Mesenchymal stem cell (in vitro differentiated cells and primary cell): ENCODE results near the gene LDLRAP1.

Experiments used
- DNase-seq: peaks from one replicate; pipeline ENCODE4 v3.0.0-alpha.2; 2013
- H2AFZ ChIP-seq: one replicate; pipeline ENCODE4 v1.6.1; 2013; ENCODE audit warnings: low read depth, mild to moderate bottlenecking, control low read depth, inconsistent platforms, low read length, moderate library complexity
- H2AK5ac ChIP-seq: 2 replicates; pipeline ENCODE4 v1.6.1; 2013; ENCODE audit warnings: low read length, moderate library complexity, mild to moderate bottlenecking, inconsistent platforms; ENCODE audit not compliant: severe bottlenecking
- H2BK120ac ChIP-seq: one replicate; pipeline ENCODE4 v1.6.1; 2013; ENCODE audit warnings: low read depth, mild to moderate bottlenecking, inconsistent platforms, low read length, moderate library complexity
- H2BK12ac ChIP-seq, 2 experiments: one replicate each; pipeline ENCODE4 v1.6.1; 2013; ENCODE audit warnings: inconsistent platforms in 2 of 2, low read length in 2 of 2, mild to moderate bottlenecking in 2 of 2, moderate library complexity in 2 of 2, control low read depth in 1 of 2
- H2BK15ac ChIP-seq: one replicate; pipeline ENCODE4 v1.6.1; 2013; ENCODE audit warnings: mild to moderate bottlenecking, low read depth, inconsistent platforms; ENCODE audit not compliant: poor library complexity, severe bottlenecking
- H2BK5ac ChIP-seq: 2 replicates; pipeline ENCODE4 v1.6.1; 2013; ENCODE audit warnings: low read depth, mild to moderate bottlenecking, low read length, control low read depth, inconsistent platforms; ENCODE audit not compliant: poor library complexity, severe bottlenecking
- H3K14ac ChIP-seq, 2 experiments: one replicate each; pipeline ENCODE4 v1.6.1; 2013; ENCODE audit warnings: inconsistent platforms in 2 of 2, low read length in 2 of 2, control low read depth in 1 of 2, mild to moderate bottlenecking in 1 of 2, moderate library complexity in 1 of 2
- H3K18ac ChIP-seq, 2 experiments: one replicate each; pipeline ENCODE4 v1.6.1; 2013; ENCODE audit warnings: inconsistent platforms in 2 of 2, low read length in 2 of 2, control low read depth in 1 of 2, low read depth in 1 of 2, mild to moderate bottlenecking in 1 of 2
- H3K23ac ChIP-seq, 2 experiments: one replicate each; pipeline ENCODE4 v1.6.1; 2013; ENCODE audit warnings: inconsistent platforms in 2 of 2, low read length in 2 of 2, mild to moderate bottlenecking in 2 of 2, moderate library complexity in 2 of 2, control low read depth in 1 of 2
- H3K27ac ChIP-seq: 2 replicates; pipeline ENCODE4 v1.5.1; 2013; ENCODE audit warnings: mild to moderate bottlenecking, moderate library complexity, low read length, control low read depth, inconsistent platforms; ENCODE audit not compliant: poor library complexity, severe bottlenecking
- H3K27me3 ChIP-seq, 2 experiments: 2 replicates each; pipeline versions ENCODE4 v1.6.1 to v1.7.0; 2013; ENCODE audit warnings: low read length in 2 of 2, mild to moderate bottlenecking in 2 of 2, moderate library complexity in 2 of 2, control low read depth in 1 of 2, inconsistent platforms in 1 of 2; ENCODE audit not compliant: control insufficient read depth in 1 of 2, insufficient read depth in 1 of 2
- H3K36me3 ChIP-seq, 2 experiments: 2 replicates each; pipeline versions ENCODE4 v1.6.1 to v1.7.0; 2013; ENCODE audit warnings: low read length in 2 of 2, control low read depth in 1 of 2, inconsistent platforms in 1 of 2, low read depth in 1 of 2, mild to moderate bottlenecking in 1 of 2; ENCODE audit not compliant: insufficient read depth in 2 of 2, control insufficient read depth in 1 of 2
- H3K4ac ChIP-seq, 2 experiments: one replicate each; pipeline ENCODE4 v1.6.1; 2013; ENCODE audit warnings: inconsistent platforms in 2 of 2, low read length in 2 of 2, mild to moderate bottlenecking in 2 of 2, moderate library complexity in 2 of 2, control low read depth in 1 of 2, low read depth in 1 of 2
- H3K4me1 ChIP-seq: 2 replicates; pipeline ENCODE4 v1.6.1; 2013; ENCODE audit warnings: low read depth, low read length, control low read depth; ENCODE audit not compliant: control insufficient read depth, insufficient read depth
- H3K4me2 ChIP-seq: 2 replicates; pipeline ENCODE4 v1.6.1; 2013; ENCODE audit warnings: low read length, mild to moderate bottlenecking, inconsistent platforms; ENCODE audit not compliant: poor library complexity, severe bottlenecking
- H3K4me3 ChIP-seq, 2 experiments: 2 replicates each; pipeline versions ENCODE4 v1.5.1 to v1.7.0; 2013; ENCODE audit warnings: low read length in 2 of 2, mild to moderate bottlenecking in 2 of 2, control low read depth in 1 of 2, low read depth in 1 of 2; ENCODE audit not compliant: insufficient read depth in 1 of 2
- H3K79me1 ChIP-seq: replicated peaks from 2 replicates; pipeline ENCODE4 v1.6.1; 2013; ENCODE audit warnings: mild to moderate bottlenecking, control low read depth, low read length, inconsistent platforms; ENCODE audit not compliant: poor library complexity, severe bottlenecking
- H3K9ac ChIP-seq: 2 replicates; pipeline ENCODE4 v1.7.0; 2013; ENCODE audit warnings: mild to moderate bottlenecking, low read length, moderate library complexity
- H3K9me3 ChIP-seq: 2 replicates; pipeline ENCODE4 v1.7.0; 2013; ENCODE audit warnings: mild to moderate bottlenecking, low read length; ENCODE audit not compliant: control insufficient read depth
- H4K8ac ChIP-seq: one replicate; pipeline ENCODE4 v1.6.1; 2013; ENCODE audit warnings: inconsistent platforms, mild to moderate bottlenecking, low read length, moderate library complexity
- H4K91ac ChIP-seq: one replicate; pipeline ENCODE4 v1.6.1; 2013; ENCODE audit warnings: mild to moderate bottlenecking, low read length, inconsistent platforms
- WGBS: methylation state at CpG from one replicate; pipeline ENCODE4 v1.1.7; 2013; ENCODE audit warnings: mixed read lengths; 5-methylcytosine and 5-hydroxymethylcytosine counted together

The LDLRAP1 gene

GRCh38 chr1:25530186-25531081 is 13.0 kb upstream of the LDLRAP1 start:
- peaks cover 4% of the 10 kb centered on the region for H3K4me1 ChIP-seq
- H3K9me3 ChIP-seq: peaks cover 4% of the 10 kb centered on the region
- H3K27me3 ChIP-seq: peaks cover 0 to 57% of the 10 kb centered on the region in 2 experiments
- H3K4me3 ChIP-seq: no peak overlapping the region
- no peak overlapping the region for H2BK15ac ChIP-seq
- H2BK12ac ChIP-seq: no peak overlapping the region
- no peak overlapping the region for H3K4ac ChIP-seq
- no peak overlapping the region for H3K18ac ChIP-seq
- H2BK5ac ChIP-seq: no peak overlapping the region
- H3K23ac ChIP-seq: no peak overlapping the region
- 88% methylated on average over 22 of the region's 22 CpGs for WGBS
- no peaks in the 10 kb centered on the region for H3K79me1 ChIP-seq
- no peak overlapping the region for H3K14ac ChIP-seq
- no peak overlapping the region for H3K9ac ChIP-seq
- H4K8ac ChIP-seq: no peak overlapping the region
- no peaks in the 10 kb centered on the region for H3K36me3 ChIP-seq
- DNase-seq: no peak
- H4K91ac ChIP-seq: no peak overlapping the region
- no peak overlapping the region for H3K4me2 ChIP-seq
- H2BK120ac ChIP-seq: no peak overlapping the region
- no peak overlapping the region for H3K27ac ChIP-seq
- no peak overlapping the region for H2AK5ac ChIP-seq
- H2AFZ ChIP-seq: no peak overlapping the region

GRCh38 chr1:25531082-25531461 is 12.3 kb upstream of the LDLRAP1 start:
- peaks cover 5 to 56% of the 10 kb centered on the region in 2 experiments for H3K27me3 ChIP-seq
- 93% methylated on average over 11 of the region's 11 CpGs for WGBS
- H2BK12ac ChIP-seq: no peak overlapping the region
- H2BK120ac ChIP-seq: no peak overlapping the region
- peaks cover 4% of the 10 kb centered on the region for H3K4me1 ChIP-seq
- no peak overlapping the region for H4K91ac ChIP-seq
- H3K23ac ChIP-seq: no peak overlapping the region
- no peak overlapping the region for H2AFZ ChIP-seq
- no peak for DNase-seq
- H3K9me3 ChIP-seq: no peaks in the 10 kb centered on the region
- H2BK5ac ChIP-seq: no peak overlapping the region
- no peak overlapping the region for H3K14ac ChIP-seq
- no peak overlapping the region for H3K18ac ChIP-seq
- no peak overlapping the region for H3K4me2 ChIP-seq
- H3K9ac ChIP-seq: no peak overlapping the region
- no peaks in the 10 kb centered on the region for H3K79me1 ChIP-seq
- H2BK15ac ChIP-seq: no peak overlapping the region
- no peak overlapping the region for H3K4ac ChIP-seq
- no peak overlapping the region for H3K27ac ChIP-seq
- H4K8ac ChIP-seq: no peak overlapping the region
- no peak overlapping the region for H2AK5ac ChIP-seq
- H3K4me3 ChIP-seq: no peak overlapping the region
- H3K36me3 ChIP-seq: no peaks in the 10 kb centered on the region

- Histone ChIP-seq H3K27ac (no peak overlapping the region), H3K23ac (no peak overlapping the region), H3K27me3 (peaks cover 6 to 41% of the 10 kb centered on the region in 2 experiments), H3K9ac (no peak overlapping the region), H4K91ac (no peak overlapping the region), H3K14ac (no peak overlapping the region), H3K9me3 (no peaks in the 10 kb centered on the region), H3K79me1 (no peaks in the 10 kb centered on the region), H3K4me3 (no peak overlapping the region), H2BK120ac (no peak overlapping the region), H2AK5ac (no peak overlapping the region), H3K4me1 (peaks cover 4% of the 10 kb centered on the region), H3K4me2 (no peak overlapping the region), H2BK15ac (no peak overlapping the region), H2BK5ac (no peak overlapping the region), H3K18ac (no peak overlapping the region), H3K36me3 (no peaks in the 10 kb centered on the region), H3K4ac (no peak overlapping the region), H2AFZ (no peak overlapping the region), H4K8ac (no peak overlapping the region), H2BK12ac (no peak overlapping the region)
- DNase-seq: no peak
- WGBS: 95% methylated on average over 2 of the region's 3 CpGs
Measured at GRCh38 chr1:25532970-25533369, 10.4 kb upstream of the LDLRAP1 start.

- H3K27ac ChIP-seq: no peak overlapping the region
- 59% methylated on average over 8 of the region's 9 CpGs for WGBS
Measured at GRCh38 chr1:25533775-25534409, 9.5 kb upstream of the LDLRAP1 start.

More at GRCh38 chr1:25533775-25534409, 9.5 kb upstream of the LDLRAP1 start:
- Histone ChIP-seq H3K4me3 (no peak overlapping the region), H3K14ac (no peak overlapping the region), H3K23ac (no peak overlapping the region), H4K91ac (peak overlapping the region; percentile 2), H3K4me1 (peaks cover 8% of the 10 kb centered on the region), H3K36me3 (no peaks in the 10 kb centered on the region), H3K18ac (no peak overlapping the region), H2AK5ac (no peak overlapping the region), H2BK5ac (no peak overlapping the region), H2BK12ac (no peak overlapping the region), H3K79me1 (no peaks in the 10 kb centered on the region), H3K4ac (no peak overlapping the region), H3K4me2 (no peak overlapping the region), H2BK120ac (no peak overlapping the region), H3K27me3 (peaks cover 6 to 32% of the 10 kb centered on the region in 2 experiments), H4K8ac (no peak overlapping the region), H2AFZ (no peak overlapping the region), H2BK15ac (no peak overlapping the region), H3K9ac (no peak overlapping the region), H3K9me3 (no peaks in the 10 kb centered on the region)
- no peak for DNase-seq
